ENCODE measurements around the gene FUBP1.
"Not testable (repeated sequence)": the region's sequence is repeated elsewhere in the genome, so short reads cannot be mapped to it uniquely, and the experiment has no call there.

The FUBP1 gene

DNA sequence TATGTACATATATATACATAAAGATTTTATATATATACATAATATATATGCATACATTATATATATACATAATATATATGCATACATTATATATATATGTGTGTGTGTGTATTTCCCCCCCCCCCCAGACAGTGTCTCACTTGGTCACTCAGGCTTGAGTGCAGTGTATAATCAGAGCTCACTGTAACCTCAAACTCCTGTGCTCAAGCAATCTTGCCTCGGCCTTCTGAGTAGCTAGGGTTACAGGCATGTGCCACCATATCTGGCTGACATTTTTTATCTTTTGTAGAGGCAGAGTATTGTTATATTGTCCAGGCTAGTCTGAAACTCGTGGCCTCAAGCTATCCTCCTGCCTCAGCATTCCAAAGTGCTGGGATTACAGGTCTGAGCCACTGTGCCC lies 9.0 kb upstream of the FUBP1 start:
- no peak overlapping the region for H3K27ac ChIP-seq
- no peak for TF ChIP-seq ZFX (IDR thresholded peaks at IDR 0.05)
- TF ChIP-seq, protein P1, sequence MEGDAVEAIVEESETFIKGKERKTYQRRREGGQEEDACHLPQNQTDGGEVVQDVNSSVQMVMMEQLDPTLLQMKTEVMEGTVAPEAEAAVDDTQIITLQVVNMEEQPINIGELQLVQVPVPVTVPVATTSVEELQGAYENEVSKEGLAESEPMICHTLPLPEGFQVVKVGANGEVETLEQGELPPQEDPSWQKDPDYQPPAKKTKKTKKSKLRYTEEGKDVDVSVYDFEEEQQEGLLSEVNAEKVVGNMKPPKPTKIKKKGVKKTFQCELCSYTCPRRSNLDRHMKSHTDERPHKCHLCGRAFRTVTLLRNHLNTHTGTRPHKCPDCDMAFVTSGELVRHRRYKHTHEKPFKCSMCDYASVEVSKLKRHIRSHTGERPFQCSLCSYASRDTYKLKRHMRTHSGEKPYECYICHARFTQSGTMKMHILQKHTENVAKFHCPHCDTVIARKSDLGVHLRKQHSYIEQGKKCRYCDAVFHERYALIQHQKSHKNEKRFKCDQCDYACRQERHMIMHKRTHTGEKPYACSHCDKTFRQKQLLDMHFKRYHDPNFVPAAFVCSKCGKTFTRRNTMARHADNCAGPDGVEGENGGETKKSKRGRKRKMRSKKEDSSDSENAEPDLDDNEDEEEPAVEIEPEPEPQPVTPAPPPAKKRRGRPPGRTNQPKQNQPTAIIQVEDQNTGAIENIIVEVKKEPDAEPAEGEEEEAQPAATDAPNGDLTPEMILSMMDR (conservative IDR thresholded peaks at IDR 0.05): no peak

DNA sequence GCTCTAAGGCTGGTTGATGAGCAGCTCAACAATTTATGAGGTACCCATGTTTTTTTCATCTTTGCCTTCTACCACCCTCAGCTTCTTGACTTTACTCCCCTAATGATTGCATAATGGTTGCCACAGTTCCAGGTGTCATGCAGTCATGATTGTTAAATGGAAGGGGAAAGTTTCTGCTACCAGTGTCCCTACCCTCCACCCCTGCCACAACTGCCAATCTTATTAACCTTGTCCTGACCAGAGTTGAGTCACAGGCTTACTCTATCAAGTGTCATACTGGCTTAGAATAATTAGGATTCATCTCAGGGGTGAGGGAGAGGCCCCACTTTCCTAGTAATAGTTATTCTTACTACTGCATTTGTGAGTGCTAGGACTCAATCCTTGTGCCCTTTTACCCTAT lies 7.9 kb upstream of the FUBP1 start:
- no peak overlapping the region for H3K27ac ChIP-seq
- no peak for TF ChIP-seq ZFX (IDR thresholded peaks at IDR 0.05)
- TF ChIP-seq, protein P1 (conservative IDR thresholded peaks at IDR 0.05): no peak

DNA sequence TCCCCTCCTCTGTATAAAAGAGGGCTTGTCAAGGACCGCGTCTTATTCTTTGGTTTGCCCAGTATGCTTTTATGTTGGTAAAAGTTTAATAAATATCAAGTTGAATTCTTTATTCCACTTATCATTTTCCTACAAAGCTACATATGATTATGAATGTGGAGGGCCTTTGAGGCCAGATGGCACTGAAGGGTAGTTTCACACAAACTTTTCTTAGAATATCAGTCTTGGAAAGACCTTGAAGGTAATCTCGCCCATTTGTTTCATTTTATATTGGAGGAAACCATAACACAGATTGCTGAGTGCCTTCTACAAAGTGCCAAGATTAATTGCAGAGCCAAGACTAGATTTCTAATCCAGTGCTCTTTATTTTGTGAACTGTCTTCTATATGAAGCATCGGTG lies 5.8 kb upstream of the FUBP1 start:
- no peak overlapping the region for H3K27ac ChIP-seq
- TF ChIP-seq, protein P1 (conservative IDR thresholded peaks at IDR 0.05): no peak
- no peak for TF ChIP-seq ZFX (IDR thresholded peaks at IDR 0.05)

DNA sequence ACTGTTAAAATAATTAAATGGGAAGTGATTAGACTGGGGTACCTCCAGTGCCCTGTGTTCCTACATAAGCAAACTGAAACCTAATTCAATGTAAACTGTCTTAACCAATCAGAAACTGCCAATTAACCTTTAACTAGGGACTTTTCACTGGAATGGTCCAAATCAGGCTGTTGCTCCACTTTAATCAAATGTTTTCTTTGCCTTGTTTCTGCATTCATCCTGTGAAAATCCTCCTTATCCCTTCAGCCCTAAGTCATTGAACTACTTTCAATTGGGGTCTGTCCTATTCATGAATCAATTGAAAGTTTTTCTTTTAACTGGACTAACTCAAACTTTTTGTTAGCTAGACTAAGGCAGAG lies 5.1 kb upstream of the FUBP1 start:
- TF ChIP-seq, protein P1 (conservative IDR thresholded peaks at IDR 0.05): no peak
- TF ChIP-seq ZFX (IDR thresholded peaks at IDR 0.05): no peak
- no peak overlapping the region for H3K27ac ChIP-seq

DNA sequence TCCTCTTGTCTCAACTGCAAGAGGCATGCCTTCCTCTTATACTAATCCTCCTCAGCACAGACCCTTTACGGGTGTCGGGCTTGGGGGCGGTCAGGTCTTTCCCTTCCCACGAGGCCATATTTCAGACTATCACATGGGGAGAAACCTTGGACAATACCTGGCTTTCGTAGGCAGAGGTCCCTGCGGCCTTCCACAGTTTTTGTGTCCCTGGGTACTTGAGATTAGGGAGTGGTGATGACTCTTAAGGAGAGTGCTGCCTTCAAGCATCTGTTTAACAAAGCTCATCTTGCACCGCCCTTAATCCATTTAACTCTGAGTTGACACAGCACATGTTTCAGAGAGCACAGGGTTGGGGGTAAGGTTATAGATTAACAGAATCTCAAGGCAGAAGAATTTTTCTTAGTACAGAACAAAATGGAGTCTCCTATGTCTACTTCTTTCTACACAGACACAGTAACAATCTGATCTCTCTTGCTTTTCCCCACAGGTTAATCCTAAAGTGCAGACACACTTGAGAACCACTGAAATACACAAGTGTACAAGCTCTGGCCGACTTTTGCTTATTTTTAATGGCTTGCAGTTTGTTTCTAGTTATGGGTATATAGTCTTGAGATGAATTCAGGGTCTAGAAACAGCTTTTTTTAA lies 4.6 kb upstream of the FUBP1 start:
- H3K27ac ChIP-seq: not testable (repeated sequence)

DNA sequence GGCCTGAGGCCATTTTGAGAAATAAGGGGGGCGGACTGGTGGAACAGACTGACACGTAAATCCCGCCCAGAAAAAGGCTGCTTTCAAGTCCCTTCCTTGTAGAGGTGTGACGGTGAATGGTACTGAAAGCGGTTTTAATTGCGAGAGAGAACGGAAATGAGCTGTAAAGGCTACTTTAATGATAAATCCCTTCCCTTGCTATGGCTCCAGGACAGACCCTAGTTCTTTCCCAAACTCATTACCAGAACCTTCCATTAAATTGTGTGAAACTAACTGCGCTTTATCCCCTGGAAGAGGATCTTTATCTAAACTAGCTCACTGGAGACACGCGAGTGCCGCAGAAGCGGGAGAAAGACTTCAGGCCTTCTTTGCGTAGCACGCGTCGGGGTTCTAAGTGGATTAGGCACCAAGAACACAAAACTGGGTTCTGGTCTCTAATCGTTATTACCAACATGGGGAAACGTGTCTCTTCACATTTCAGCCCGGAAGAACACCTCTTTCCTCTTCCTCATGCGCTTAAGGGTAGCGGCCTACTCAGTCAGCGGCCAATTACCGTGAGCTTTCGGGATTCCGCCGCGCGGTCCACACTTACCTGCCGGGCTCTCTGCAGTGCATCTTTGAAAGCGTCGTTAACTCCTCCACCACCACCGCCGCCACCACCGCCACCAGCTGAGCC lies 441 bp downstream of the FUBP1 start:
- TF ChIP-seq ZFX (IDR thresholded peaks at IDR 0.05): peak; percentile 77
- TF ChIP-seq, protein P1 (conservative IDR thresholded peaks at IDR 0.05): no peak
- H3K27ac ChIP-seq: peak overlapping the region; percentile 98

DNA sequence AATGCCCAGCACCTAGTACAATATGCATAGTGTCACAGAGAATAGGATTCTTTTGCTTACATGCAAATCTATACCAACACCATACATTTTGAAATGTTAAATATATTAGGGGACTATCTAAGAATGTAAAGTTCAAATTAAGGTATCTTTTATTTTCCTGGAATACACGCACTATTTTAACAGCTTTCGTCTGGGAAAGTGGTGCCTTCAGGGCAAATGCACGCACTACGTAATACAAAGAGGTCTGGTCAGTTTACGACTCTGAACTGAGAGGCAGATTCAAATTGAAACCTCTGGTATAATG lies 931 bp downstream of the FUBP1 start:
- peak overlapping the region; percentile 98; the same call in 1 of the 2 replicates for H3K27ac ChIP-seq
- TF ChIP-seq ZFX (IDR thresholded peaks at IDR 0.05): no peak
- TF ChIP-seq, protein P1 (conservative IDR thresholded peaks at IDR 0.05): no peak

Data from C4-2B (cell line).